ENCODE measurements around the gene ZNF865. TPM values are rescaled to one million over a fixed set of nuclear protein-coding genes. Genes with fewer than 3 reads are reported as not detected.

ZNF865 gene
- polyA plus RNA-seq, 1 donor (not counting 4 experiments of a cell fraction or from before 2014, with no cell fraction given), result 1.1 TPM

- DNase-seq (ENCODE audit: low read depth, low spot score) (no peak), FAIRE-seq (no peak)
- Histone ChIP-seq H3K79me2 (ENCODE audit: control insufficient read depth, insufficient read depth, low read length) (peaks cover 30% of the 10 kb centered on the region), H3K27me3 (ENCODE audit: control insufficient read depth, extremely low read depth, insufficient read depth, low read length) (no peaks in the 10 kb centered on the region), H4K20me1 (ENCODE audit: control insufficient read depth, extremely low read depth, insufficient read depth, low read length) (no peaks in the 10 kb centered on the region), H3K4me2 (ENCODE audit: control insufficient read depth, extremely low read depth, insufficient read depth, low read depth, low read length) (no peak overlapping the region), H3K9me3 (ENCODE audit: control insufficient read depth, low read depth, low read length) (no peaks in the 10 kb centered on the region), H2AFZ (ENCODE audit: control insufficient read depth, low read length) (no peak overlapping the region), H3K9ac (ENCODE audit: control insufficient read depth, extremely low read depth, insufficient read depth, low read length) (no peak overlapping the region), H3K4me3 (ENCODE audit: control insufficient read depth in 2 of 3, extremely low read depth in 1 of 3, insufficient read depth in 2 of 3, low read depth in 1 of 3, low read length in 3 of 3) (no peak overlapping the region), H3K27ac (ENCODE audit: control insufficient read depth, insufficient read depth, low read length) (no peak overlapping the region), H3K36me3 (ENCODE audit: control insufficient read depth in 2 of 2, extremely low read depth in 1 of 2, insufficient read depth in 2 of 2, low read length in 2 of 2) (peaks cover 9 to 15% of the 10 kb centered on the region in 2 experiments), H3K9me1 (ENCODE audit: control insufficient read depth, extremely low read depth, insufficient read depth, low read length) (no peaks in the 10 kb centered on the region), H3K4me1 (ENCODE audit: control insufficient read depth, extremely low read depth, insufficient read depth, low read length) (no peaks in the 10 kb centered on the region)
- TF ChIP-seq EZH2 (IDR thresholded peaks at IDR 0.05; ENCODE audit: low read length), result no peak
- no peak for TF ChIP-seq CTCF (optimal IDR thresholded peaks at IDR 0.05 in 1 of 3, IDR thresholded peaks at IDR 0.05 in 1 of 3, conservative IDR thresholded peaks at IDR 0.05 in 1 of 3; ENCODE audit: extremely low read depth in 1 of 3, insufficient read depth in 2 of 3, low read length in 3 of 3)
- dilution Hi-C loops (cut with MboI; ENCODE audit: extremely low pct_ligation_motif_present, low sequenced_read_pairs), result no loop called here
These were observed 8.7 kb downstream of the ZNF865 start for GRCh38 chr19:55613930-55614710.

- no peaks in the 10 kb centered on the region for H3K9me1 ChIP-seq (ENCODE audit: control insufficient read depth, extremely low read depth, insufficient read depth, low read length)
- peaks cover 9 to 11% of the 10 kb centered on the region in 2 experiments for H3K36me3 ChIP-seq (ENCODE audit: control insufficient read depth in 2 of 2, extremely low read depth in 1 of 2, insufficient read depth in 2 of 2, low read length in 2 of 2)
- no peaks in the 10 kb centered on the region for H3K27me3 ChIP-seq (ENCODE audit: control insufficient read depth, extremely low read depth, insufficient read depth, low read length)
- no peaks in the 10 kb centered on the region for H4K20me1 ChIP-seq (ENCODE audit: control insufficient read depth, extremely low read depth, insufficient read depth, low read length)
- TF ChIP-seq EZH2 (IDR thresholded peaks at IDR 0.05; ENCODE audit: low read length), result no peak
- no peak for TF ChIP-seq CTCF (optimal IDR thresholded peaks at IDR 0.05 in 1 of 3, IDR thresholded peaks at IDR 0.05 in 1 of 3, conservative IDR thresholded peaks at IDR 0.05 in 1 of 3; ENCODE audit: extremely low read depth in 1 of 3, insufficient read depth in 2 of 3, low read length in 3 of 3)
- H2AFZ ChIP-seq (ENCODE audit: control insufficient read depth, low read length), result no peak overlapping the region
- FAIRE-seq (no peak), DNase-seq (ENCODE audit: low read depth, low spot score) (no peak)
- no peaks in the 10 kb centered on the region for H3K4me1 ChIP-seq (ENCODE audit: control insufficient read depth, extremely low read depth, insufficient read depth, low read length)
- no peak overlapping the region for H3K4me2 ChIP-seq (ENCODE audit: control insufficient read depth, extremely low read depth, insufficient read depth, low read depth, low read length)
- H3K9ac ChIP-seq (ENCODE audit: control insufficient read depth, extremely low read depth, insufficient read depth, low read length), result no peak overlapping the region
- H3K79me2 ChIP-seq (ENCODE audit: control insufficient read depth, insufficient read depth, low read length), result peaks cover 22% of the 10 kb centered on the region
- H3K4me3 ChIP-seq (ENCODE audit: control insufficient read depth in 2 of 3, extremely low read depth in 1 of 3, insufficient read depth in 2 of 3, low read depth in 1 of 3, low read length in 3 of 3), result no peak overlapping the region
- H3K27ac ChIP-seq (ENCODE audit: control insufficient read depth, insufficient read depth, low read length), result no peak overlapping the region
- dilution Hi-C loops (cut with MboI; ENCODE audit: extremely low pct_ligation_motif_present, low sequenced_read_pairs), result no loop called here
- H3K9me3 ChIP-seq (ENCODE audit: control insufficient read depth, low read depth, low read length), result no peaks in the 10 kb centered on the region
These were observed 9.5 kb downstream of the ZNF865 start for GRCh38 chr19:55614711-55615542.
